WTC11 (cell line): Measurements from ENCODE around the gene AMER2. TPM values are rescaled to one million over a fixed set of nuclear protein-coding genes. Genes with fewer than 3 reads are reported as not detected.

Experiments used
- ATAC-seq: fragments of 200-7000 bp; cut with Tn5 transposase; 2 replicates; pipeline ENCODE4 v1.10.0; 2021; ENCODE audit warnings: mild to moderate bottlenecking, moderate library complexity
- CTCF ChIA-PET: fragments of 300-600 bp; sonication (Branson Sonifier 250); formaldehyde crosslinking; loops from one replicate; lab custom pipeline; 2021; ENCODE audit warnings: antibody characterized with exemption; lab: Charles Lee
- POLR2A ChIA-PET: fragments of 350-600 bp; sonication (Branson Sonifier 250); formaldehyde crosslinking; loops from one replicate; lab custom pipeline; 2021; ENCODE audit warnings: antibody characterized with exemption; lab: Charles Lee
- DNase-seq: peaks from one replicate; pipeline ENCODE4 v3.0.0; 2021; ENCODE audit warnings: low spot score
- H3K27ac Mint-ChIP-seq: 2 replicates; pipeline ENCODE4 v1.8.0; 2021; ENCODE audit warnings: mixed read lengths
- H3K27me3 Mint-ChIP-seq: 2 replicates; pipeline ENCODE4 v1.8.0; 2021; ENCODE audit warnings: low read depth, mild to moderate bottlenecking, moderate library complexity, mixed read lengths
- H3K36me3 Mint-ChIP-seq: 2 replicates; pipeline ENCODE4 v1.8.0; 2021; ENCODE audit warnings: mixed read lengths
- H3K4me1 Mint-ChIP-seq: 2 replicates; pipeline ENCODE4 v1.8.0; 2022; ENCODE audit warnings: mixed read lengths
- H3K4me3 Mint-ChIP-seq: 2 replicates; pipeline ENCODE4 v1.8.0; 2021; ENCODE audit warnings: mild to moderate bottlenecking, moderate library complexity, mixed read lengths
- H3K9me3 Mint-ChIP-seq: 2 replicates; pipeline ENCODE4 v1.8.0; 2021; ENCODE audit warnings: mixed read lengths
- CBFB ChIP-seq: sonication (generic); formaldehyde crosslinking; IDR thresholded peaks from 2 replicates; pipeline ENCODE4 v1.8.1; 2022; ENCODE audit warnings: mild to moderate bottlenecking, low read depth, missing genetic modification reagents
- ELF4 ChIP-seq: sonication (generic); formaldehyde crosslinking; IDR thresholded peaks from 2 replicates; pipeline ENCODE4 v1.8.1; 2022; ENCODE audit warnings: low read depth, mild to moderate bottlenecking, moderate library complexity, missing genetic modification reagents
- EMX1 ChIP-seq: fragments of 250-450 bp; sonication (Bioruptor Pico); IDR thresholded peaks from 2 replicates; pipeline ENCODE4 v1.8.0; 2021; ENCODE audit warnings: mild to moderate bottlenecking
- ERG ChIP-seq: fragments of 250-450 bp; sonication (Bioruptor Pico); IDR thresholded peaks from 2 replicates; pipeline ENCODE4 v1.8.0; 2021; ENCODE audit warnings: mild to moderate bottlenecking
- FOXJ3 ChIP-seq: sonication (generic); formaldehyde crosslinking; IDR thresholded peaks from 2 replicates; pipeline ENCODE4 v1.9.0; 2021; ENCODE audit warnings: missing genetic modification reagents, mild to moderate bottlenecking, borderline replicate concordance
- FOXK1 ChIP-seq: sonication (generic); formaldehyde crosslinking; IDR thresholded peaks from 2 replicates; pipeline ENCODE4 v1.8.0; 2022; ENCODE audit warnings: mild to moderate bottlenecking, moderate library complexity, missing genetic modification reagents
- FOXP1 ChIP-seq: sonication (generic); formaldehyde crosslinking; IDR thresholded peaks from 2 replicates; pipeline ENCODE4 v1.8.0; 2022; ENCODE audit warnings: missing genetic modification reagents, mild to moderate bottlenecking, moderate library complexity, borderline replicate concordance
- MAX ChIP-seq: sonication (generic); formaldehyde crosslinking; IDR thresholded peaks from 2 replicates; pipeline ENCODE4 v1.8.0; 2022; ENCODE audit warnings: mild to moderate bottlenecking, missing genetic modification reagents
- MXD4 ChIP-seq: fragments of 250-450 bp; sonication (Bioruptor Pico); IDR thresholded peaks from 2 replicates; pipeline ENCODE4 v1.8.0; 2021; ENCODE audit warnings: mild to moderate bottlenecking, moderate library complexity, borderline replicate concordance
- NFE2L1 ChIP-seq: sonication (generic); formaldehyde crosslinking; IDR thresholded peaks from 2 replicates; pipeline ENCODE4 v1.8.1; 2023; ENCODE audit warnings: missing genetic modification reagents
- NR3C1 ChIP-seq: sonication (generic); formaldehyde crosslinking; conservative IDR thresholded peaks from 2 replicates; pipeline ENCODE4 v1.8.1; 2023; ENCODE audit warnings: low read depth, mild to moderate bottlenecking, missing genetic modification reagents
- RORB ChIP-seq: fragments of 250-450 bp; sonication (Bioruptor Pico); IDR thresholded peaks from 2 replicates; pipeline ENCODE4 v1.9.0; 2021; ENCODE audit warnings: mild to moderate bottlenecking
- SP1 ChIP-seq: sonication (generic); formaldehyde crosslinking; conservative IDR thresholded peaks from 2 replicates; pipeline ENCODE4 v1.8.1; 2022; ENCODE audit warnings: missing genetic modification reagents
- TCF7 ChIP-seq: sonication (generic); formaldehyde crosslinking; IDR thresholded peaks from 2 replicates; pipeline ENCODE4 v1.8.0; 2022; ENCODE audit warnings: mild to moderate bottlenecking, low read depth, missing genetic modification reagents, moderate library complexity
- USF2 ChIP-seq: sonication (generic); formaldehyde crosslinking; IDR thresholded peaks from 2 replicates; pipeline ENCODE4 v1.8.1; 2023; ENCODE audit warnings: mild to moderate bottlenecking, missing genetic modification reagents, moderate library complexity
- ZNF121 ChIP-seq: sonication (generic); formaldehyde crosslinking; IDR thresholded peaks from 2 replicates; pipeline ENCODE4 v1.8.0; 2023; ENCODE audit warnings: missing genetic modification reagents
- ZNF138 ChIP-seq: sonication (generic); formaldehyde crosslinking; conservative IDR thresholded peaks from 2 replicates; pipeline ENCODE4 v1.8.1; 2022; ENCODE audit warnings: mild to moderate bottlenecking, moderate library complexity, missing genetic modification reagents
- ZNF219 ChIP-seq: sonication (generic); formaldehyde crosslinking; IDR thresholded peaks from 2 replicates; pipeline ENCODE4 v1.8.0; 2023; ENCODE audit warnings: missing genetic modification reagents, mild to moderate bottlenecking, borderline replicate concordance
- ZNF425 ChIP-seq: fragments of 250-450 bp; sonication (Bioruptor Pico); conservative IDR thresholded peaks from 2 replicates; pipeline ENCODE4 v1.9.0; 2021; ENCODE audit warnings: mild to moderate bottlenecking
- ZNF512 ChIP-seq: sonication (generic); formaldehyde crosslinking; IDR thresholded peaks from 2 replicates; pipeline ENCODE4 v1.8.1; 2022; ENCODE audit warnings: missing genetic modification reagents, borderline replicate concordance
- ZNF532 ChIP-seq: fragments of 250-450 bp; sonication (Bioruptor Pico); IDR thresholded peaks from 2 replicates; pipeline ENCODE4 v1.9.0; 2021; ENCODE audit warnings: mild to moderate bottlenecking, borderline replicate concordance
- total RNA-seq: library from RNA; stranded (reverse); gene quantifications from 3 replicates; pipeline ENCODE4 v1.2.3, GENCODE V29; 2021

AMER2 gene
- total RNA-seq, 1 experiment from 2014 or later = 0.48 TPM

GRCh38 chr13:25135896-25136295, 36.2 kb downstream of the AMER2 start:
- Mint-ChIP-seq H3K36me3 (peaks cover 23% of the 10 kb centered on the region), H3K27me3 (peaks cover 21% of the 10 kb centered on the region), H3K4me3 (no peak overlapping the region), H3K4me1 (peaks cover 61% of the 10 kb centered on the region), H3K27ac (peak overlapping the region; percentile 54; the same call in 1 of the 2 replicates), H3K9me3 (peaks cover 22% of the 10 kb centered on the region)
- CTCF ChIA-PET = no interaction called here
- TF ChIP-seq ZNF138 (CRISPR knock-in tag) (no peak), ZNF219 (CRISPR knock-in tag) (no peak), RORB (no peak), ELF4 (no peak), EMX1 (no peak), NFE2L1 (CRISPR knock-in tag) (no peak), ZNF425 (no peak), FOXK1 (CRISPR knock-in tag) (no peak), MAX (CRISPR knock-in tag) (no peak), ZNF512 (CRISPR knock-in tag) (no peak), FOXP1 (no peak), ZNF532 (CRISPR knock-in tag) (no peak), TCF7 (CRISPR knock-in tag) (no peak), CBFB (no peak), ERG (CRISPR knock-in tag) (no peak), NR3C1 (CRISPR knock-in tag) (no peak), SP1 (no peak)
- DNase-seq = no peak
- ATAC-seq = no peak
- POLR2A ChIA-PET = no interaction called here

- POLR2A ChIA-PET = no interaction called here
- DNase-seq = no peak
Observed at GRCh38 chr13:25132751-25133390, 39.2 kb downstream of the AMER2 start.

More at GRCh38 chr13:25132751-25133390, 39.2 kb downstream of the AMER2 start:
- peaks cover 51% of the 10 kb centered on the region for H3K4me1 Mint-ChIP-seq
- no peak for ATAC-seq
- CTCF ChIA-PET = interaction anchor here (0.9 kb wide), 1 partner anchor 12 kb away, joined by 3 read pairs; no protein-coding TSS in a partner anchor
- H3K9me3 Mint-ChIP-seq = peaks cover 22% of the 10 kb centered on the region
- peaks cover 21% of the 10 kb centered on the region for H3K27me3 Mint-ChIP-seq
- no peak overlapping the region for H3K4me3 Mint-ChIP-seq
- TF ChIP-seq MXD4 (CRISPR knock-in tag) = no peak
- TF ChIP-seq USF2 (CRISPR knock-in tag) = no peak
- TF ChIP-seq ZNF121 (CRISPR knock-in tag) = no peak
- TF ChIP-seq FOXJ3 (CRISPR knock-in tag) = no peak
- no peak for TF ChIP-seq CBFB
- no peak for TF ChIP-seq EMX1
- no peak overlapping the region for H3K27ac Mint-ChIP-seq
- H3K36me3 Mint-ChIP-seq = peaks cover 23% of the 10 kb centered on the region
